GM23338 (cell line): ENCODE data around the gene ENOX2. TPM values are rescaled to one million over a fixed set of nuclear protein-coding genes. Genes with fewer than 3 reads are reported as not detected.

Source experiments
- ATAC-seq: fragments of 200-7000 bp; cut with Tn5 transposase; 3 replicates; pipeline ENCODE4 v1.9.1; 2020
- DNase-seq: peaks from one replicate; pipeline ENCODE4 v3.0.0-alpha.2; 2015; ENCODE audit warnings: low spot score
- H2AFZ ChIP-seq: fragments of 200-600 bp; sonication (generic); 2 replicates; pipeline ENCODE4 v1.8.0; 2016; ENCODE audit warnings: antibody characterized with exemption, mild to moderate bottlenecking, moderate library complexity
- H3F3A ChIP-seq: fragments of 200-600 bp; sonication (generic); replicated peaks from 2 replicates; pipeline ENCODE4 v1.8.0; 2017; ENCODE audit warnings: antibody characterized with exemption, mixed run types, low read depth
- H3K27ac ChIP-seq: fragments of 200-600 bp; sonication (generic); 2 replicates; pipeline ENCODE4 v1.6.1; 2016; ENCODE audit warnings: low read depth
- H3K27me3 ChIP-seq: fragments of 200-600 bp; sonication (generic); 2 replicates; pipeline ENCODE4 v1.8.0; 2016; ENCODE audit warnings: mild to moderate bottlenecking, mixed run types, moderate library complexity; ENCODE audit not compliant: insufficient read depth
- H3K36me3 ChIP-seq: fragments of 200-600 bp; sonication (generic); 2 replicates; pipeline ENCODE4 v1.8.0; 2016; ENCODE audit warnings: mild to moderate bottlenecking; ENCODE audit not compliant: insufficient read depth
- H3K4me1 ChIP-seq: fragments of 200-600 bp; sonication (generic); 2 replicates; pipeline ENCODE4 v1.8.0; 2016; ENCODE audit warnings: mild to moderate bottlenecking, moderate library complexity; ENCODE audit not compliant: insufficient read depth
- H3K4me2 ChIP-seq: fragments of 200-600 bp; sonication (generic); 2 replicates; pipeline ENCODE4 v1.7.1; 2017; ENCODE audit warnings: mixed run types
- H3K4me3 ChIP-seq: fragments of 200-600 bp; sonication (generic); 2 replicates; pipeline ENCODE4 v1.6.1; 2016; ENCODE audit warnings: mixed run types
- H3K79me2 ChIP-seq: fragments of 200-600 bp; sonication (generic); replicated peaks from 2 replicates; pipeline ENCODE4 v1.8.0; 2017; ENCODE audit warnings: mild to moderate bottlenecking; ENCODE audit not compliant: insufficient read depth
- H3K9me2 ChIP-seq: fragments of 200-600 bp; sonication (generic); 2 replicates; pipeline ENCODE4 v1.8.0; 2017; ENCODE audit not compliant: insufficient read depth
- H4K20me1 ChIP-seq: fragments of 200-600 bp; sonication (generic); replicated peaks from 2 replicates; pipeline ENCODE4 v1.8.0; 2017; ENCODE audit warnings: mild to moderate bottlenecking; ENCODE audit not compliant: insufficient read depth
- H3K27ac Mint-ChIP-seq: 2 replicates; pipeline ENCODE4 v1.8.0; 2020; ENCODE audit warnings: inconsistent platforms, mild to moderate bottlenecking, moderate library complexity, mixed read lengths
- H3K27me3 Mint-ChIP-seq: 3 replicates; pipeline ENCODE4 v1.8.0; 2022; ENCODE audit warnings: low read depth, mild to moderate bottlenecking, moderate library complexity, mixed read lengths, inconsistent platforms; ENCODE audit not compliant: insufficient read depth, poor library complexity
- H3K36me3 Mint-ChIP-seq: 3 replicates; pipeline ENCODE4 v1.8.0; 2021; ENCODE audit warnings: low read depth, mild to moderate bottlenecking, inconsistent platforms, moderate library complexity, mixed read lengths
- H3K4me1 Mint-ChIP-seq: 3 replicates; pipeline ENCODE4 v1.8.0; 2020; ENCODE audit warnings: mild to moderate bottlenecking, inconsistent platforms, mixed read lengths
- H3K4me3 Mint-ChIP-seq: 3 replicates; pipeline ENCODE4 v1.8.0; 2021; ENCODE audit warnings: moderate library complexity, mild to moderate bottlenecking, inconsistent platforms, mixed read lengths
- H3K9me3 Mint-ChIP-seq: 3 replicates; pipeline ENCODE4 v1.8.0; 2020; ENCODE audit warnings: moderate library complexity, mild to moderate bottlenecking, inconsistent platforms, mixed read lengths
- ETS1 ChIP-seq: IDR thresholded peaks from 2 replicates; pipeline ENCODE4 v1.6.1; 2016; ENCODE audit warnings: antibody characterized with exemption
- JUNB ChIP-seq: IDR thresholded peaks from one replicate; pipeline ENCODE4 v1.6.1; 2016; ENCODE audit warnings: antibody characterized with exemption; ENCODE audit not compliant: unreplicated experiment
- POLR2AphosphoS5 ChIP-seq: IDR thresholded peaks from 2 replicates; pipeline ENCODE4 v1.6.1; 2016; ENCODE audit warnings: antibody characterized with exemption, low read depth
- ZNF114 ChIP-seq: fragments of 250-450 bp; sonication (Bioruptor Pico); IDR thresholded peaks from 2 replicates; pipeline ENCODE4 v1.5.0; 2020; ENCODE audit warnings: mild to moderate bottlenecking, moderate library complexity
- ZNF331 ChIP-seq: fragments of 250-450 bp; sonication (Bioruptor Pico); IDR thresholded peaks from 2 replicates; pipeline ENCODE4 v1.5.0; 2020; ENCODE audit warnings: low read depth, mild to moderate bottlenecking, moderate library complexity
- ZNF462 ChIP-seq: fragments of 250-450 bp; sonication (Bioruptor Pico); IDR thresholded peaks from 2 replicates; pipeline ENCODE4 v1.5.0; 2020; ENCODE audit warnings: mild to moderate bottlenecking, moderate library complexity
- polyA plus RNA-seq: library from polyadenylated mRNA; unstranded; fragments of >200 nt; fragmentation: Nextera tagmentation; extraction: Ambion mirVana; gene quantifications from 2 replicates; pipeline ENCODE4 v1.2.1, GENCODE V29; 2016
- total RNA-seq: library from RNA; depleted of rRNA; stranded (reverse); fragments of >200 nt; shearing (Covaris generic); gene quantifications from 2 replicates; pipeline ENCODE4 v1.2.3, GENCODE V29; 2014

ENOX2 gene
- total and polyA plus RNA-seq, 2 experiments from 2014 or later = 9.6 to 11.2 TPM

GRCh38 chrX:130861462-130861861 lies 41.5 kb downstream of the ENOX2 start (continued):
- TF ChIP-seq ZNF462 (CRISPR knock-in tag) (no peak), JUNB (no peak)

GRCh38 chrX:130857207-130857606 lies 45.8 kb downstream of the ENOX2 start:
- no peaks in the 10 kb centered on the region for H4K20me1 ChIP-seq
- Mint-ChIP-seq H3K4me1 (no peaks in the 10 kb centered on the region), H3K4me3 (no peak overlapping the region), H3K27me3 (no peaks in the 10 kb centered on the region), H3K36me3 (no peaks in the 10 kb centered on the region; the same call in 2 of the 3 replicates), H3K9me3 (no peaks in the 10 kb centered on the region), H3K27ac (no peak overlapping the region)
- no peaks in the 10 kb centered on the region for H3K36me3 ChIP-seq
- no peak overlapping the region for H2AFZ ChIP-seq
- no peaks in the 10 kb centered on the region for H3K9me2 ChIP-seq
- H3K4me3 ChIP-seq = no peak overlapping the region
- no peak overlapping the region for H3K4me2 ChIP-seq
- H3K4me1 ChIP-seq = no peaks in the 10 kb centered on the region
- no peak overlapping the region for H3K27ac ChIP-seq
- no peaks in the 10 kb centered on the region for H3K27me3 ChIP-seq
- DNase-seq (no peak), ATAC-seq (no peak)
- H3K79me2 ChIP-seq = no peaks in the 10 kb centered on the region
- H3F3A ChIP-seq = no peaks in the 10 kb centered on the region
- no peak for TF ChIP-seq ZNF462 (CRISPR knock-in tag)
- TF ChIP-seq POLR2AphosphoS5 = no peak
- no peak for TF ChIP-seq ETS1
- no peak for TF ChIP-seq ZNF331 (CRISPR knock-in tag)
- TF ChIP-seq ZNF114 (CRISPR knock-in tag) = no peak
- TF ChIP-seq JUNB = no peak
